Measurements from ENCODE around the gene HSPB9. TPM values are rescaled to one million over a fixed set of nuclear protein-coding genes. Genes with fewer than 3 reads are reported as not detected.
"Not testable (repeated sequence)": the region's sequence is repeated elsewhere in the genome, so short reads cannot be mapped to it uniquely, and the experiment has no call there.

Gene HSPB9
- total RNA-seq, 2 donors from 2014 or later, result 0.18 to 1.2 TPM

- Histone ChIP-seq H3K27me3 (replicated peaks; ENCODE audit: insufficient read depth) (no peaks in the 10 kb centered on the region), H3K4me3 (no peak overlapping the region), H3K27ac (no peak overlapping the region), H3K9me3 (no peaks in the 10 kb centered on the region), H3K4me1 (replicated peaks) (peaks cover 6% of the 10 kb centered on the region), H3K36me3 (no peaks in the 10 kb centered on the region)
- DNase-seq (ENCODE audit: low spot score), result no peak
- WGBS, result 38% methylated on average over 7 of the region's 7 CpGs
- TF ChIP-seq POLR2A (IDR thresholded peaks at IDR 0.05) (no peak), POLR2AphosphoS5 (IDR thresholded peaks at IDR 0.05) (no peak)
- TF ChIP-seq, protein P1, sequence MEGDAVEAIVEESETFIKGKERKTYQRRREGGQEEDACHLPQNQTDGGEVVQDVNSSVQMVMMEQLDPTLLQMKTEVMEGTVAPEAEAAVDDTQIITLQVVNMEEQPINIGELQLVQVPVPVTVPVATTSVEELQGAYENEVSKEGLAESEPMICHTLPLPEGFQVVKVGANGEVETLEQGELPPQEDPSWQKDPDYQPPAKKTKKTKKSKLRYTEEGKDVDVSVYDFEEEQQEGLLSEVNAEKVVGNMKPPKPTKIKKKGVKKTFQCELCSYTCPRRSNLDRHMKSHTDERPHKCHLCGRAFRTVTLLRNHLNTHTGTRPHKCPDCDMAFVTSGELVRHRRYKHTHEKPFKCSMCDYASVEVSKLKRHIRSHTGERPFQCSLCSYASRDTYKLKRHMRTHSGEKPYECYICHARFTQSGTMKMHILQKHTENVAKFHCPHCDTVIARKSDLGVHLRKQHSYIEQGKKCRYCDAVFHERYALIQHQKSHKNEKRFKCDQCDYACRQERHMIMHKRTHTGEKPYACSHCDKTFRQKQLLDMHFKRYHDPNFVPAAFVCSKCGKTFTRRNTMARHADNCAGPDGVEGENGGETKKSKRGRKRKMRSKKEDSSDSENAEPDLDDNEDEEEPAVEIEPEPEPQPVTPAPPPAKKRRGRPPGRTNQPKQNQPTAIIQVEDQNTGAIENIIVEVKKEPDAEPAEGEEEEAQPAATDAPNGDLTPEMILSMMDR (IDR thresholded peaks at IDR 0.05), result no peak
- intact Hi-C loops (cut with DNase I), result no loop called here
These were observed 19.8 kb downstream of the HSPB9 start for GRCh38 chr17:42142371-42142896.

GRCh38 chr17:42143138-42143537 is 20.5 kb downstream of the HSPB9 start:
- H3K36me3 ChIP-seq; intact Hi-C loops (cut with DNase I); H3K9me3 ChIP-seq; H3K4me3 ChIP-seq; H3K4me1 ChIP-seq (replicated peaks); DNase-seq (ENCODE audit: low spot score); H3K27ac ChIP-seq; H3K27me3 ChIP-seq (replicated peaks; ENCODE audit: insufficient read depth): not testable (repeated sequence)
- whole genome bisulfite sequencing, result 73% methylated on average over 4 of the region's 4 CpGs

- H3K27me3 ChIP-seq (replicated peaks; ENCODE audit: insufficient read depth), result no peaks in the 10 kb centered on the region
- WGBS, result 89% methylated on average over 13 of the region's 13 CpGs
- no peaks in the 10 kb centered on the region for H3K9me3 ChIP-seq
- peaks cover 2% of the 10 kb centered on the region for H3K4me1 ChIP-seq (replicated peaks)
- no peak overlapping the region for H3K4me3 ChIP-seq
- intact Hi-C loops (cut with DNase I), result no loop called here
- H3K36me3 ChIP-seq, result no peaks in the 10 kb centered on the region
- TF ChIP-seq POLR2A (IDR thresholded peaks at IDR 0.05) (no peak), POLR2AphosphoS5 (IDR thresholded peaks at IDR 0.05) (no peak)
- TF ChIP-seq, protein P1 (IDR thresholded peaks at IDR 0.05), result no peak
- H3K27ac ChIP-seq, result no peak overlapping the region
- no peak for DNase-seq (ENCODE audit: low spot score)
These were observed 24.5 kb downstream of the HSPB9 start for GRCh38 chr17:42146911-42147607.

DNA sequence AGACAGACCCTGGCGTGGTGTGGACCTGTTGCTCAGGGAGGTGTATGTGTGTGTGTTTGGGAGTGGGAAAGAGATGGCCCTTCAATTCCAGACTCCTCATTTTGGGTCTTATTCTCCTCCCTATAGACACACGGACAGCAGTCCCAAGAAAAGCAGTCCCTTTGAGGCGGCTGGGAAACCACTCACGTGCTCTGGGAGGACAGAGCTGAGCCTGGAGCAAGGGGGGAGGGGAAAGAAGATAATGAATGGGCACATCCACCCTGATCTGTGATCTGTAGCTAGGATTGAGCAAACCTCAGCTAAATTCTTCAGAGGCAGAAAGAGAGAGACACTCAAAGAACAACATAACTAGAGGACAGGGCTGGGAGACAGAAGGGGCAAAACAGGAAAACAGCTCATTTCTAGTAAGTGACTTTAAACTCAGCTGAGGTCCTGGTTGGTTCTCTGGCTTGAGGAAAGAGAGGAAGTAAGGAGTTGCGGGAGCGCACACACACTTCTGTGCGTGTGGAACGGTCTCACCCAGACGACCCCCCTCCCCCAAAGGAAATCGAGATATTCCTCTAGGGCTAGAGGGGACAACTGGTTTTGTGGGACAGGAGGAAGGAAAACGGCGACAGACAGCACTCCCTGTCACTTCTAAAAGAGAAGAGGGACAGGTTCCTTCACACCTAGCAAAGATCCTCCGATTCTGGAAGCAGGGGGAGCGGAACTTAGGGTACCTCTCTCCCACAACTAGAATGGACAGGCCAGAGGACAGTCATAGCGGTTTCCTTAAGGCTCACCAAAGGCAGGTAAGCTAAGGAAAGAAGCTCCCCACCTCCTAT is 31.5 kb downstream of the HSPB9 start:
- 3% methylated on average over 15 of the region's 15 CpGs for WGBS
- peaks cover 9% of the 10 kb centered on the region for H3K4me1 ChIP-seq (replicated peaks)
- no peaks in the 10 kb centered on the region for H3K27me3 ChIP-seq (replicated peaks; ENCODE audit: insufficient read depth)
- DNase-seq (ENCODE audit: low spot score), result no peak
- peak overlapping the region; percentile 55 to 62 for H3K27ac ChIP-seq
- no peaks in the 10 kb centered on the region for H3K9me3 ChIP-seq
- H3K4me3 ChIP-seq, result peak overlapping the region; percentile 79 to 95
- H3K36me3 ChIP-seq, result no peaks in the 10 kb centered on the region
- TF ChIP-seq POLR2AphosphoS5 (IDR thresholded peaks at IDR 0.05), result no peak
- no peak for TF ChIP-seq POLR2A (IDR thresholded peaks at IDR 0.05)
- TF ChIP-seq, protein P1 (IDR thresholded peaks at IDR 0.05), result no peak
- intact Hi-C loops (cut with DNase I), result no loop called here

- H3K27me3 ChIP-seq (replicated peaks; ENCODE audit: insufficient read depth), result no peaks in the 10 kb centered on the region
- WGBS, result 18% methylated on average over 17 of the region's 17 CpGs
- H3K27ac ChIP-seq, result no peak overlapping the region
- H3K4me3 ChIP-seq, result peak overlapping the region; percentile 79 to 95
- H3K9me3 ChIP-seq, result no peaks in the 10 kb centered on the region
- peaks cover 9% of the 10 kb centered on the region for H3K4me1 ChIP-seq (replicated peaks)
- H3K36me3 ChIP-seq, result no peaks in the 10 kb centered on the region
- peak; percentile 6 for TF ChIP-seq POLR2A (IDR thresholded peaks at IDR 0.05)
- TF ChIP-seq, protein P1 (IDR thresholded peaks at IDR 0.05), result no peak
- DNase-seq (ENCODE audit: low spot score), result no peak
- intact Hi-C loops (cut with DNase I), result no loop called here
These were observed 33.0 kb downstream of the HSPB9 start for GRCh38 chr17:42155614-42156045.

Measured in prostate gland (tissue), 2 donors.